Cardiac muscle cell (in vitro differentiated cells and primary cell): ENCODE measurements around the gene GPC5. TPM values are rescaled to one million over a fixed set of nuclear protein-coding genes. Genes with fewer than 3 reads are reported as not detected.
"Not testable (repeated sequence)": the region's sequence is repeated elsewhere in the genome, so short reads cannot be mapped to it uniquely, and the experiment has no call there.

Source experiments
- DNase-seq, 2 donors: peaks; one replicate each; pipeline versions ENCODE4 v3.0.0 to v3.0.0-alpha.2; 2010 to 2017; ENCODE audit warnings: low read depth in 1 of 2, low spot score in 1 of 2
- H3K27ac ChIP-seq: fragments of 200-600 bp; sonication (generic); 2 replicates; pipeline ENCODE4 v1.5.1; 2016
- H3K27me3 ChIP-seq: fragments of 200-600 bp; sonication (generic); 2 replicates; pipeline ENCODE4 v1.6.0; 2016; ENCODE audit warnings: control low read depth
- H3K36me3 ChIP-seq: fragments of 200-600 bp; sonication (generic); 2 replicates; pipeline ENCODE4 v1.5.1; 2016; ENCODE audit warnings: control low read depth
- H3K4me1 ChIP-seq: fragments of 200-600 bp; sonication (generic); 2 replicates; pipeline ENCODE4 v1.8.1; 2017; ENCODE audit warnings: low read depth, mild to moderate bottlenecking, mixed run types
- H3K4me3 ChIP-seq: fragments of 200-600 bp; sonication (generic); 2 replicates; pipeline ENCODE4 v1.5.1; 2016; ENCODE audit warnings: mild to moderate bottlenecking
- H3K9me3 ChIP-seq: fragments of 200-600 bp; sonication (generic); 2 replicates; pipeline ENCODE4 v1.5.1; 2017; ENCODE audit warnings: low read depth, mild to moderate bottlenecking, control low read depth
- polyA plus RNA-seq: library from polyadenylated mRNA; unstranded; fragments of >200 nt; fragmentation: Nextera tagmentation; extraction: Ambion mirVana; gene quantifications from 2 replicates; pipeline ENCODE4 v1.2.1, GENCODE V29; 2016
- total RNA-seq: library from RNA; depleted of rRNA; stranded (reverse); fragments of >200 nt; gene quantifications from 2 replicates; pipeline ENCODE4 v1.2.3, GENCODE V29; 2016
- TF ChIP-seq, protein P1 (sequence below): IDR thresholded peaks from 2 replicates; pipeline ENCODE4 v1.5.1; 2012; ENCODE audit warnings: low read depth, mild to moderate bottlenecking, low read length

Gene GPC5
- total and polyA plus RNA-seq, 2 experiments from 2014 or later, result 0.97 to 3.3 TPM

DNA sequence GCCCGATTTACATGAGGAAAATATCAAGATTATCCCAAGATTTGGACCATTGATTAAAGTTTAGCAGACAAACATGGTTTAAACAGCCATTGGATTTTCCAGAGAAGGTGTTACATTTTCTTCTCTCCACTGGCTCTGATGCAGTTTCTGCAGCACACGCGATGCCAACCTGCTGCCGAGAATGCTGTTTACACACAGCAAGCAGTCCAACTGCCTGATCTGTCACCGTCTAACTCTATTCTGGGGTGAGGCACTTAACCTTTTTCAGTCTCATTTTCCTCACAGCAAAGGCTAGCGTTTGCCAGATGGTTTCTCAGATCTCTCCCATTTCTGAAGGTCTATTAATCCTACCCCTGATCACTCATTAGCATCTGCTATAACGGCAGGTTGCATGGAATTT, 1064.7 kb downstream of the GPC5 start:
- TF ChIP-seq, protein P1, sequence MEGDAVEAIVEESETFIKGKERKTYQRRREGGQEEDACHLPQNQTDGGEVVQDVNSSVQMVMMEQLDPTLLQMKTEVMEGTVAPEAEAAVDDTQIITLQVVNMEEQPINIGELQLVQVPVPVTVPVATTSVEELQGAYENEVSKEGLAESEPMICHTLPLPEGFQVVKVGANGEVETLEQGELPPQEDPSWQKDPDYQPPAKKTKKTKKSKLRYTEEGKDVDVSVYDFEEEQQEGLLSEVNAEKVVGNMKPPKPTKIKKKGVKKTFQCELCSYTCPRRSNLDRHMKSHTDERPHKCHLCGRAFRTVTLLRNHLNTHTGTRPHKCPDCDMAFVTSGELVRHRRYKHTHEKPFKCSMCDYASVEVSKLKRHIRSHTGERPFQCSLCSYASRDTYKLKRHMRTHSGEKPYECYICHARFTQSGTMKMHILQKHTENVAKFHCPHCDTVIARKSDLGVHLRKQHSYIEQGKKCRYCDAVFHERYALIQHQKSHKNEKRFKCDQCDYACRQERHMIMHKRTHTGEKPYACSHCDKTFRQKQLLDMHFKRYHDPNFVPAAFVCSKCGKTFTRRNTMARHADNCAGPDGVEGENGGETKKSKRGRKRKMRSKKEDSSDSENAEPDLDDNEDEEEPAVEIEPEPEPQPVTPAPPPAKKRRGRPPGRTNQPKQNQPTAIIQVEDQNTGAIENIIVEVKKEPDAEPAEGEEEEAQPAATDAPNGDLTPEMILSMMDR, result no peak
- H3K27ac ChIP-seq, result no peak overlapping the region
- H3K4me1 ChIP-seq, result no peaks in the 10 kb centered on the region
- no peaks in the 10 kb centered on the region for H3K36me3 ChIP-seq
- H3K9me3 ChIP-seq, result no peaks in the 10 kb centered on the region
- H3K27me3 ChIP-seq, result no peaks in the 10 kb centered on the region
- no peak overlapping the region for H3K4me3 ChIP-seq
- no peak for DNase-seq

DNA sequence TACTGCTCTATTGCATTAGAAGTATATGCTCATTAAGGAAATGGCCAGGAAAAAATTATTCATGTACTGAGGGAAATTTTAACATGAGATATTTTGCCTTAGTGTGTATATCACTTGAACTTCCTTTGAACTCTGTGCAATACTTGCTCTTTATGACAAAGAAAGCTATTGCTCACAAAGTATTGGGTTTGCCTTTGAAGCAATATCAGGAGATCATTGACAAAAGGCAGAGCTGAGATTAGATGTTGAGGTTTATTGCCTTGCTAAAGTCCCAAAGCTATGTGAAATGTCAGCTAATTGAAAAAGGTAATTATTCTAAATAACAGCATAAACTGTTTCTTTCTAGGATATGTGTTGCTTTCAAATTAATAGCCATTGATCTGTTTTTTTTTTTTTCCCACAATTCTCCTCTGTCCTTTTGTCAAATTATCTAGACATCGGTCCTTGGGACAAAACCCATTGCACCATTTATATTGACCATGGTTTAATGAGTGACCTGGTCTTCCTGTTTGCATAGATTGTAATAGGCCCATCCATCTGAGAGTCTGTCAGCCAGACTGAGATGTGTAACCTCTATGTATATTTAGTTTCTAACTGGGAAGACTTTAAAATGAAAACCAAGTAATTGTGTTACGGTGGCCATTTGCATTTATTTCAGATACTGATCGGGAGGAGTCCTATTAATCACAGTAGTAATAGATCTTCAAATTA, 1075.5 kb downstream of the GPC5 start:
- DNase-seq, result no peak
- Histone ChIP-seq H3K27me3 (no peaks in the 10 kb centered on the region), H3K4me1 (no peaks in the 10 kb centered on the region), H3K9me3 (no peaks in the 10 kb centered on the region), H3K36me3 (no peaks in the 10 kb centered on the region), H3K4me3 (no peak overlapping the region), H3K27ac (no peak overlapping the region)
- TF ChIP-seq, protein P1, result no peak

DNA sequence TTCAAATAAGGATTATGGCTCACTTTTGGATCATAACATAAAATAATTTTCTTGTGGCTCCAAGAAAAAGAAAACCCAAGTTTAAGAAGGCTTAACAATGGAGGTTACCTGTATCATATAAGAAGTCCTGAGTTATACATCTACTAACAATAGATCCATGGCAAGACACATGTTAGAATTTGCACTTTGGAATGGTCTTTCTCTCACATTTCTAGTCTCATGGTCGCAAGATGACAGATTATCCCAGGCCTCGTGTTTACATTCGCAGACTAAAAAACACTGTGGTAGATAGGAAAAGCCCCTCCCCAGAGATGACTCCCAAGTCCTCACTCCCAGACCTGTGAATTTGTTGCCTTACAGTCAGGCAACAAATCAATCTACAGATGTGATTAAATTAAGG, 1082.0 kb downstream of the GPC5 start:
- Histone ChIP-seq H3K4me1 (no peaks in the 10 kb centered on the region), H3K9me3 (no peaks in the 10 kb centered on the region), H3K4me3 (no peak overlapping the region), H3K27me3 (no peaks in the 10 kb centered on the region), H3K36me3 (no peaks in the 10 kb centered on the region), H3K27ac (no peak overlapping the region)
- TF ChIP-seq, protein P1, result no peak
- no peak for DNase-seq

DNA sequence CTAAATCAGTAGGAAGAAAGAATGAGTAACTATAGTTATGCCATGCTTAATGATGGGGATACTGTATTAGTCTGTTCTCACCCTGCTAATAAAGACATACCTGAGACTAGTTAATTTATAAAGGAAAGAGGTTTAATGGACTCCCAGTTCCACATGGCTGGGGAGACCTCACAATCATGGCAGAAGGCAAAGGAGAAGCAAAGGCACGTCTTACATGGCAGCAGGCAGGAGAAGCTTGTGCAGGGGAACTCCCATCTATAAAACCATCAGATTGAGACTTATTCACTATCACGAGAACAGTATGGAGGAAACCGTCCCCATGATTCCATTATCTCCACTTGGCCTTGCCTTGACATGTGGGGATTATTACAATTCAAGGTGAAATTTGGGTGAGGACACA, 1084.4 kb downstream of the GPC5 start:
- not testable (repeated sequence) for DNase-seq

DNA sequence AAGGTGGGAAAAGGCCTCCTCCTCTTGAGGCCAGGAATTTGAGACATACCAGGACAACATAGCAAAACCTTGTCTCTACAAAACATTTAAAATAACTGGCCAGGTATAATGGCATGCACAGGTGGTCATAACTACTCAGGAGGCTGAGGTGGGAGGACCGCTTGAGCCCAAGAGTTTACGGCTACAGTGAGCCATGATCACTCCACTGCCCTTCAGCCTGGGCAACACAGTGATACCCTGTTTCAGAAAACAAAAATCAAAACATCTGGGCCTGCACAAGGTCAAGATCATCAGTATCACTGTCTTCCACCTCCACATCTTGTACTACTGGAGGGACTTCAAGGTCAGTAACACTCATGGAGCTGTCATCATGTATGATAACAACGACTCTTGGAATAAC, 1085.5 kb downstream of the GPC5 start:
- H3K4me3 ChIP-seq, result no peak overlapping the region
- no peaks in the 10 kb centered on the region for H3K27me3 ChIP-seq
- H3K4me1 ChIP-seq, result no peaks in the 10 kb centered on the region
- TF ChIP-seq, protein P1, result no peak
- H3K27ac ChIP-seq, result no peak overlapping the region
- H3K36me3 ChIP-seq, result no peaks in the 10 kb centered on the region
- H3K9me3 ChIP-seq, result no peaks in the 10 kb centered on the region
- DNase-seq, result no peak

More for the DNA sequence above, 1084.4 kb downstream of the GPC5 start:
- not testable (repeated sequence) for H3K36me3 ChIP-seq, H3K27me3 ChIP-seq, H3K4me1 ChIP-seq, H3K4me3 ChIP-seq, H3K9me3 ChIP-seq, H3K27ac ChIP-seq

DNA sequence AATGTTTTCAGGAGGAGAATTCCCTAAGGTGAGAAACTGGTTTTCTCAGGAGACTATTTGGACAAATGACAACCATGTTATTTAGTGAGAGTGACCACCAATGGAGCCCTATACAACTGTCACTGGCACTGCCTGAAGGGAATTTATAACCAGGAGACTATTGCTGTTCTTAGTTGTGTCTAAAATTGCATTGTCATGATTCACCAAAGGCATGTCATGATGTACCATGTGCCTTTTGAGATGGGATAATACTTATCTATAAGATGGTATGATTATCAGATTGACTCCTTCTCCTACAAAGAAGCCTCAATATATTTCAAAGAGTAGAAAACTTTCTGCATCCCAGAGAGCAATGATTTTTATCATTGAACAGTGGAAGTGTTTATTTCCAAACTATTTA, 1088.8 kb downstream of the GPC5 start:
- Histone ChIP-seq H3K9me3 (no peaks in the 10 kb centered on the region), H3K4me1 (no peaks in the 10 kb centered on the region), H3K27me3 (no peaks in the 10 kb centered on the region), H3K4me3 (no peak overlapping the region), H3K36me3 (no peaks in the 10 kb centered on the region), H3K27ac (no peak overlapping the region)
- no peak for DNase-seq
- TF ChIP-seq, protein P1, result no peak
